Natural killer cell (primary cell): ENCODE measurements around the gene GATD1. TPM values are rescaled to one million over a fixed set of nuclear protein-coding genes. Genes with fewer than 3 reads are reported as not detected.

Experiments used
- ATAC-seq, 3 donors: fragments of 150-1000 bp in 2 of 3; fragments of 200-7000 bp in 1 of 3; cut with Tn5 transposase; 1 replicate in 1 of 3; 2 replicates in 2 of 3; pipeline ENCODE4 v1.10.0; 2021; ENCODE audit warnings: mild to moderate bottlenecking in 2 of 3, moderate library complexity in 2 of 3
- DNase-seq, 2 donors: peaks; one replicate each; pipeline versions ENCODE4 v3.0.0 to v3.0.0-alpha.2; 2013 to 2021; ENCODE audit warnings: mixed read lengths in 1 of 2
- H3K27ac ChIP-seq: one replicate; pipeline ENCODE4 v1.5.1; 2013; ENCODE audit warnings: mild to moderate bottlenecking, low read length
- H3K27me3 ChIP-seq: one replicate; pipeline ENCODE4 v1.6.1; 2013; ENCODE audit warnings: low read length; ENCODE audit not compliant: control insufficient read depth, insufficient read depth
- H3K36me3 ChIP-seq: one replicate; pipeline ENCODE4 v1.6.1; 2013; ENCODE audit warnings: low read length; ENCODE audit not compliant: control insufficient read depth, insufficient read depth
- H3K4me1 ChIP-seq: one replicate; pipeline ENCODE4 v1.6.1; 2013; ENCODE audit warnings: low read length; ENCODE audit not compliant: control insufficient read depth, insufficient read depth
- H3K4me3 ChIP-seq: one replicate; pipeline ENCODE4 v1.5.1; 2013; ENCODE audit warnings: low read length
- H3K9me3 ChIP-seq: one replicate; pipeline ENCODE4 v1.6.1; 2013; ENCODE audit warnings: low read length; ENCODE audit not compliant: control insufficient read depth, insufficient read depth
- H3K27ac Mint-ChIP-seq, 2 donors: one replicate each; pipeline ENCODE4 v1.8.0; 2022; ENCODE audit warnings: mild to moderate bottlenecking in 2 of 2, mixed read lengths in 2 of 2, moderate library complexity in 1 of 2
- H3K27me3 Mint-ChIP-seq, 2 donors: one replicate each; pipeline ENCODE4 v1.8.0; 2022; ENCODE audit warnings: low read depth in 2 of 2, mixed read lengths in 2 of 2
- H3K36me3 Mint-ChIP-seq: one replicate; pipeline ENCODE4 v1.8.0; 2022; ENCODE audit warnings: mixed read lengths
- H3K4me1 Mint-ChIP-seq, 2 donors: one replicate each; pipeline ENCODE4 v1.8.0; 2022; ENCODE audit warnings: mixed read lengths in 2 of 2
- H3K4me3 Mint-ChIP-seq: one replicate; pipeline ENCODE4 v1.8.0; 2022; ENCODE audit warnings: mild to moderate bottlenecking, moderate library complexity, mixed read lengths
- H3K9me3 Mint-ChIP-seq, 2 donors: one replicate each; pipeline ENCODE4 v1.8.0; 2022; ENCODE audit warnings: mixed read lengths in 2 of 2
- CTCF ChIP-seq: fragments of 200-600 bp; IDR thresholded peaks from one replicate; pipeline ENCODE4 v1.8.0; 2022; ENCODE audit warnings: antibody characterized with exemption
- WGBS: methylation state at CpG from one replicate; pipeline ENCODE4 v1.1.7; 2013; ENCODE audit warnings: missing lambda C conversion rate; ENCODE audit not compliant: insufficient coverage; 5-methylcytosine and 5-hydroxymethylcytosine counted together
- intact Hi-C: fragments of 100-400 bp; cut with micrococcal nuclease; formaldehyde crosslinking; loops from one replicate; pipeline ENCODE4 v1.14.2; 2022
- total RNA-seq, 4 donors: library from RNA; stranded (reverse); fragments of 120-200 nt in 1 of 4; gene quantifications; one replicate each; pipeline versions ENCODE4 v1.2.3 to v1.2.4, GENCODE V29; 2013 to 2022

The GATD1 gene
- total RNA-seq, 3 donors from 2014 or later (not counting 1 experiment from before 2014, with no cell fraction given), result 40.4 to 43.1 (median 42.1) TPM

DNA sequence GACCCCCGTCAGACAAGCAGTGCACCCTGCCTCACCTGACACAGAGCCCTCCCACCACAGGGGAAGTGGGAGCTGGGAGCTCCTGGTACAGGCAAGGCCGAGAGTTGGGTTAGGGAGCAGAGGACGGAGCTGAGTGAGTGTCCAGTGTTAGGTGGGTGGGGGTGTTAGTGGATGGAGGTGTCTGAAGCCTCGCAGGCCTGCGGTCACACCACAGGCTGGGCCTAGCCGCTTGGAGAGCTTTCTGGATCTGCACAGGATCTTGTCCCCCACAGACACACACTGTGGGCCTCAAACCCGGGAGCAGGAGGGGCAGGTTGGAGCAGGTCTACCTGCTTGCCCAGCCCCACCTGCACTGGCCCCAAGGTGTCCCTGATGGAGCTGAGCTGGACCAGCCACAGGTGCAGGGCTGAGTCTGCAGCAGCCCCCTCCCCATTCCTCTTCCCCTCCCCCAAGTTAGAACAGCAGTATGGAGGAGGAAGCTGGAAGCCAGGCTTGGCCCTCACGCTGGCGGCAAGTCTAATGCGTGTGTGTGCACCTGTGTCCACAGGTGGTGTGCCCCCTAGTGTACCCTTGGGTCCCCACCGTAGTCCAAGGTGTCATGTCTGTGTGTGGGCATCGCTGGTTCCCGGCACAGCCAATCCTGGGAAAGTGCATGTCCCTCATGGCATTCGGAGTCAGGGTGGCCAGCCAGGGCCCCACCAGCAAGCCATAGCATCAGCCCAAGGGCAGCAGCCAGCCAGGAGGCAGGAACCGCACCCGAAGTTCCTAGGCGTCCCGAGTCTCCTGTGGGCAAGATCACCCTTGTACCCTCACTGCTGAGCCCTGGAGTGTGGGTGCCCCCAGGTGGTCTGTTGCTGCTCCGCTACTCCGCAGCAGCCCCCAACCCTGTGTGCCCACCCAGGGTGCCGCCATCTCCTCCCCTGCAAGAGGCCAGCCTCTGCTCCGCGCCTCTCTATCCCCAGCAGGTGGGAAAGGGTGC lies 2.0 kb upstream of the GATD1 start:
- no peak overlapping the region for H3K27ac ChIP-seq
- H3K4me1 Mint-ChIP-seq, result peaks cover 0 to 13% of the 10 kb centered on the region in 2 donors
- H3K27me3 ChIP-seq, result no peaks in the 10 kb centered on the region
- 94% methylated on average over 23 of the region's 23 CpGs for WGBS
- peaks cover 3% of the 10 kb centered on the region for H3K36me3 ChIP-seq
- intact Hi-C loops, result no loop called here
- no peaks in the 10 kb centered on the region for H3K27me3 Mint-ChIP-seq
- peaks cover 34% of the 10 kb centered on the region for H3K4me1 ChIP-seq
- DNase-seq, result no peak
- ATAC-seq, result no peak
- H3K36me3 Mint-ChIP-seq, result no peaks in the 10 kb centered on the region
- no peak for TF ChIP-seq CTCF
- H3K27ac Mint-ChIP-seq, result no peak overlapping the region
- H3K9me3 ChIP-seq, result no peaks in the 10 kb centered on the region
- peak overlapping the region; percentile 2 for H3K4me3 Mint-ChIP-seq
- no peaks in the 10 kb centered on the region for H3K9me3 Mint-ChIP-seq
- no peak overlapping the region for H3K4me3 ChIP-seq

DNA sequence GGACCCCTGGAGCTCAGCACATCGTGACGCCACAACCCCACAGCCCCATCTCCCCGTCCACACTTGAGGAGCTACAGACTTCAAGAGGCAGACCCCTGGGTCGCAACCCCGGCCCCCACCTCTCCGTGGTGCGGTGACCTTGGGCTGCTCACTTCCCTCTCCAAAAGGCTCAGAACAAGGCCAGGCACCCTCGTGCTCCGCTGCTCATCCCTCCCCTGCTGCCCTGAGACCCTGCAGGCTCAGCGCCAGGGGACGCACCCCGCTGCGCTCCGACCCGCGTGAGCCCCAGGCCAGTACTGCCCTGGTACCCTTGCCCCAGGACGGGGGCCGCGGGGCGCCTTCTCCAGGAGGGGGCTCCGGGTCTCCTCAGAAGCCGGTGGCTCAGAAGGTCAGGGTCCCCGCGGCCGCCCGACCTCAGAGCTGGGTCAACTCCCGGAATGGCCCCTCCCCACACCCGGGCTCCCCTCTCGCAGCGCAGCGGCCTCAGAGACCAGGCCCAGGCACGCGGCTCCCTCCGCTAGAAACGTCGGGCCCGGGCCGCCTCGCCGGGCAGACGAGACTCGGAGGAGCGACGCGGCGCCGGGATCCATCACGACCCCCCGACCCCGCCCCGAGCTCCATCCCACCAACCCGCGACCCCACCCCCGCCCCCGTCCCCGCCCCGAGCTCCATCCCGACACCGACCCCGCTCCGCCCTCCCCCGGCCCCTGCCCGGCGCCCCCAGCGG lies 563 bp downstream of the GATD1 start:
- Mint-ChIP-seq H3K4me1 (peaks cover 0 to 13% of the 10 kb centered on the region in 2 donors), H3K9me3 (no peaks in the 10 kb centered on the region), H3K36me3 (no peaks in the 10 kb centered on the region), H3K4me3 (peak overlapping the region; percentile 73), H3K27ac (peak overlapping the region in 1 of 2 donors; percentile 75), H3K27me3 (no peaks in the 10 kb centered on the region)
- intact Hi-C loops, result loop anchor here (1.0 kb wide), 1 partner anchor 20 kb away; no protein-coding TSS in a partner anchor
- Histone ChIP-seq H3K4me3 (peak overlapping the region; percentile 56), H3K4me1 (peaks cover 34% of the 10 kb centered on the region), H3K27ac (no peak overlapping the region), H3K9me3 (no peaks in the 10 kb centered on the region), H3K27me3 (no peaks in the 10 kb centered on the region), H3K36me3 (peaks cover 4% of the 10 kb centered on the region)
- DNase-seq (peak in 1 of 2 donors; percentile 36), ATAC-seq (peak; percentile 44 to 58 (median 49))
- under 1% methylated on average over 61 of the region's 65 CpGs for WGBS
- no peak for TF ChIP-seq CTCF

DNA sequence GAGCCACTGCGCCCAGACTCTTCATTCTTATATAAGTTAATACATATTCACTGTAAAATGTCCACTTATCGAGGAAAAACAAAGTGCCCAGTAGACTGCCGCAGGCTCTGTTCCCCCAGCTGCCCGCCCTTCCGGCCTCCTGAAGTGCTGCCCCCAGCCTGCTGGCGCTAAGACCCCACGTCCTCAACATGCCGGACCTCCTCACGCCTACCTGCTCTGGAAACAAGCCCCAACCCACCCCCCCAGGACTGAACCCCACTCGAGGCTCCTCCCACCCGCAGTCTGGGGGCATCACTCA lies 1.1 kb downstream of the GATD1 start:
- no peaks in the 10 kb centered on the region for H3K27me3 Mint-ChIP-seq
- H3K36me3 Mint-ChIP-seq, result no peaks in the 10 kb centered on the region
- H3K4me3 Mint-ChIP-seq, result peak overlapping the region; percentile 73
- Histone ChIP-seq H3K9me3 (no peaks in the 10 kb centered on the region), H3K4me3 (peak overlapping the region; percentile 56), H3K4me1 (peaks cover 34% of the 10 kb centered on the region), H3K27me3 (no peaks in the 10 kb centered on the region), H3K27ac (no peak overlapping the region), H3K36me3 (peaks cover 8% of the 10 kb centered on the region)
- no peak for TF ChIP-seq CTCF
- intact Hi-C loops, result no loop called here
- peak overlapping the region in 1 of 2 donors; percentile 75 for H3K27ac Mint-ChIP-seq
- no peaks in the 10 kb centered on the region for H3K9me3 Mint-ChIP-seq
- peaks cover 0 to 13% of the 10 kb centered on the region in 2 donors for H3K4me1 Mint-ChIP-seq
- no peak for DNase-seq
- ATAC-seq, result no peak
- 56% methylated on average over 11 of the region's 11 CpGs for WGBS
